Measurements from ENCODE around the gene SRRM3. TPM values are rescaled to one million over a fixed set of nuclear protein-coding genes. Genes with fewer than 3 reads are reported as not detected.

The SRRM3 gene
- total RNA-seq, 1 donor from 2014 or later, result 6.1 TPM

GRCh38 chr7:76216381-76217082 is 14.8 kb downstream of the SRRM3 start:
- no peaks in the 10 kb centered on the region for H3K36me3 ChIP-seq
- no peak for DNase-seq
- no peak for TF ChIP-seq CTCF (IDR thresholded peaks at IDR 0.05; ENCODE audit: borderline replicate concordance)
- H3K27me3 ChIP-seq (ENCODE audit: low read depth), result peaks cover 78% of the 10 kb centered on the region
- no peak overlapping the region for H3K27ac ChIP-seq (replicated peaks)
- no peaks in the 10 kb centered on the region for H3K4me1 ChIP-seq
- intact Hi-C loops (cut with micrococcal nuclease), result no loop called here
- H3K4me3 ChIP-seq, result no peak overlapping the region
- H3K9me3 ChIP-seq (replicated peaks), result no peaks in the 10 kb centered on the region

DNA sequence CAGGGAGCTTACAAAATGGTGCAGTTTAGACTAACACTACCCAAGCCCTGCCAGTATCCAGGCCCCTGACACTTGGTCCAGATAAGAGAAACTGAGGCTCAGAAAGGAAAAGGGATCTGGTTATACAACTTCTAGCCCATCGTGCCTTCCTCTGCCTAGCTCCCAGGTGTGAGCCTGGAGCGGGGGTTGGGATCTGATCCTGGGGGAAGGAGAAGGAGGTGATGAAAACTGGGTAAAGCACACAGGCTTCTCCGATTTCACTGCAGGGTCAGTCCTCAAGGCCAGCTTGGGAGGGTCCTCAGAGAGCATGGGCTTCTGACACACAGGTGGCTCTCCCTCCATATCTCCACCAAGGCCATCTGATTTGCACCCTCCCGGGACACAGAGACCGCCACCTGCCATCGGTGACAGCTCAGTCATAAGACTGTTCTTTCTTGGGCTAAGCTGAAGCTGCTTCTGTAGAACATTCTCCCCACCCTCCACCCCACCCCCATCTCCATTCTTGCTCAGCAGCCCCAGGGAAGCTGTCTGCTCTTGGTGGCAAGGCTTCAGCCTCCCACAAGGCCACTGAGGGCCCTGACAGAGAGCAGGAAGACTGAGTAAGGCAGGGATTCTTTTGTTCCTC is 16.4 kb downstream of the SRRM3 start:
- TF ChIP-seq CTCF (IDR thresholded peaks at IDR 0.05; ENCODE audit: borderline replicate concordance), result no peak
- intact Hi-C loops (cut with micrococcal nuclease), result no loop called here
- no peak overlapping the region for H3K4me3 ChIP-seq
- H3K27me3 ChIP-seq (ENCODE audit: low read depth), result peaks cover 86% of the 10 kb centered on the region
- no peak for DNase-seq
- no peaks in the 10 kb centered on the region for H3K9me3 ChIP-seq (replicated peaks)
- H3K4me1 ChIP-seq, result no peaks in the 10 kb centered on the region
- H3K27ac ChIP-seq (replicated peaks), result no peak overlapping the region
- H3K36me3 ChIP-seq, result no peaks in the 10 kb centered on the region

DNA sequence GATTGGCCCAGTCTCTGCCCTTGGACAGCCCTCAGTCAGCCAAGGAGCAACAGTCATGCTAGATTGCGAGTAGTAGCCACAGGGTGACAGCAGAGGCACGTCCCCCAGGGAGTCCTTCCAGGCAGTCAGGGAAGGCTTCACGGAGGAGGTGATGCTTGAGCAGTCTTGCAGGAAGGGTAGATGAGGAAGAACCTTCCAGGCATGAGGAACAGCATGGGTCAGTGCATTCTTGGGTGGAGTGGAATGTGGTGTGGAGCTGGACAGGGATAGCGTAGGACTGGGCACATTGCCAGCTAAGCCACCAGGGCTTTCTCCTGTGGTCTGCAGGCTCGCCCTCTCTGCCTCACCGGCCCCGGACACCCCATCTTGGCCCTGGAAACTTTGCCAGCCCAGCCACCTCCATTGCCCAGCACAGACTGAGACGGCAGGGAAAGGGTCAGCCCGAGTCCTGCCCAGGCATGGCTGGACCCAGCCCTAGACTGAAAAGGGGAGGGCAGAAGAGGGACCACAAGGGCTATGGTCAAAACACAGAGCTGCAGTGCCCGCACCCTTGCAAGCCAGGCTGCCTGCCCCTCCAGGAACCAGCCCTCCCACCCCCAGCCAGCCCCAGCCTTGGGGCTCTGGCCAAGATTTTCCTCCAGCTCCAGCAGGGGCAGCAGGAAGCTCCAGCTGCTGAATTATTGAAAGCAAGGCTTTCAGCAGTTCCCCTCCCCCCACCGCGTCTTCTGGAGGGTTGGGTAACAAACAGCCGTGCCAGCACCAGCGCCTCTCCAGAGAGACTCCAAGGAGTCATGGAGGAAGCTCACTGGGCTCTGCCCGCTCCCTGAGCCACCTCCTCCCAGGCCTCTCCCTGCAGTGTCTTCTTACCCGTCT is 18.7 kb downstream of the SRRM3 start:
- H3K27me3 ChIP-seq (ENCODE audit: low read depth), result peaks cover 92% of the 10 kb centered on the region

DNA sequence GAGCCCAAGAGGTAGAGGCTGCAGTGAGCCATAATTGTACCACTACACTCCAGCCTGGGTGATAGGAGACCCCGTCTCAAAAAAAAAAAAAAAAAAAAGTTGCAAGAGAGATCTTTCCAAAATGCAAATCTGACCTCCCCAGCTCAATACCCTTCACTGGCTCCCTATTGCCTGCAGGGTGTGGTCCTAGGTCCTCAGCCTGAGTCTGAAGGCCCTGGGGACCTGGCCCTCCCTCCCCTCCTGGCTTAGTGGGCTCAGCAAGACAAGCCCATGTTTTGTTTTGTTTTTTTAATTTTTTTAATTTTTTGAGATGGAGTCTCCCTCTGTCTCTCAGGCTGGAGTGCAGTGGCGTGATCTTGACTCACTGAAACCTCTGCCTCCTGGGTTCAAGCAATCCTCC is 20.6 kb downstream of the SRRM3 start:
- TF ChIP-seq CTCF (IDR thresholded peaks at IDR 0.05; ENCODE audit: borderline replicate concordance), result no peak
- H3K36me3 ChIP-seq, result no peaks in the 10 kb centered on the region
- no peaks in the 10 kb centered on the region for H3K4me1 ChIP-seq
- no peak overlapping the region for H3K4me3 ChIP-seq
- H3K27ac ChIP-seq (replicated peaks), result no peak overlapping the region
- peaks cover 96% of the 10 kb centered on the region for H3K27me3 ChIP-seq (ENCODE audit: low read depth)
- no peak for DNase-seq
- intact Hi-C loops (cut with micrococcal nuclease), result no loop called here
- H3K9me3 ChIP-seq (replicated peaks), result no peaks in the 10 kb centered on the region

More for the DNA sequence above, 18.7 kb downstream of the SRRM3 start:
- no peaks in the 10 kb centered on the region for H3K4me1 ChIP-seq
- TF ChIP-seq CTCF (IDR thresholded peaks at IDR 0.05; ENCODE audit: borderline replicate concordance), result no peak
- no peaks in the 10 kb centered on the region for H3K9me3 ChIP-seq (replicated peaks)
- H3K36me3 ChIP-seq, result no peaks in the 10 kb centered on the region
- no peak for DNase-seq
- intact Hi-C loops (cut with micrococcal nuclease), result no loop called here
- H3K27ac ChIP-seq (replicated peaks), result no peak overlapping the region
- no peak overlapping the region for H3K4me3 ChIP-seq

GRCh38 chr7:76222839-76223238 is 21.1 kb downstream of the SRRM3 start:
- no peak for TF ChIP-seq CTCF (IDR thresholded peaks at IDR 0.05; ENCODE audit: borderline replicate concordance)
- intact Hi-C loops (cut with micrococcal nuclease), result no loop called here
- no peaks in the 10 kb centered on the region for H3K9me3 ChIP-seq (replicated peaks)
- no peak overlapping the region for H3K27ac ChIP-seq (replicated peaks)
- H3K36me3 ChIP-seq, result no peaks in the 10 kb centered on the region
- peaks cover 96% of the 10 kb centered on the region for H3K27me3 ChIP-seq (ENCODE audit: low read depth)
- H3K4me3 ChIP-seq, result no peak overlapping the region
- DNase-seq, result no peak
- no peaks in the 10 kb centered on the region for H3K4me1 ChIP-seq

Data from left ventricle myocardium inferior (tissue), 1 donor.